Non-pigmented ciliary epithelial cell (primary cell): ENCODE measurements around the gene ORAI3.

ENCODE experiments used
- DNase-seq: peaks from one replicate; pipeline ENCODE4 v3.0.0-alpha.2; 2010; ENCODE audit warnings: low read depth

The ORAI3 gene

DNA sequence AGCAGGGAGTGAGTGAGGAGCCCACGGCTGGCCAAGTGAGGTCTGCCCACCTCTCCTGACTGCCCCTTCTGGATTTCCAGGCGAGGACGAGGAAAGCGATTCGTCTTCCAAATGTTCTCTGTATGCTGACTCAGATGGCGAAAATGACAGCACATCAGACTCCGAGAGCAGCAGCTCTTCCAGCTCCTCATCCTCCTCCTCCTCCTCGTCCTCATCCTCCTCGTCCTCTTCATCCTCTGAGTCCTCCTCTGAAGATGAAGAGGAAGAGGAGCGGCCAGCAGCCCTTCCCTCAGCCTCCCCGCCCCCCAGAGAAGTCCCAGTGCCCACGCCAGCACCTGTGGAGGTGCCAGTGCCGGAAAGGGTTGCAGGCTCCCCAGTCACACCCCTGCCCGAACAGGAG lies 22.4 kb downstream of the ORAI3 start:
- no peak for DNase-seq

DNA sequence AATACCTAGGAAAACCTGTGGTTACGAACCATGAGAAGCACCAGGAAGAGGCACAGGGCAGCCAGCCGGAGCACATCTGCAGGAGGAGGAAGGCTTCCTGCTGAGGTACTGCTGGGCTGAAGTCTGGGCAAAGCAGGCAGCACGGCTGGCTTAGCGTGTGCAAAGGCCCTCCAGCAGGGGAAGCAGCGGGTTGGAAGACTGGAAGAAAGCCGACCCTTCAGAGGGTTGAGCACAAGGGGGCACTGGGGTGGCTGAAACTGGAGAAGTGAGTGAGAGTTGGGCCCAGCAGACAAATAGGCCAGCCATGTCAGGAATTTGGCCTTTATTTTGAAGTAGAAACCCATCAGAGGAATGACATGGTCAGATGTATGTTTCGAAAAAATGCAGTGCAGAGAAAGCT lies 24.0 kb downstream of the ORAI3 start:
- no peak for DNase-seq

DNA sequence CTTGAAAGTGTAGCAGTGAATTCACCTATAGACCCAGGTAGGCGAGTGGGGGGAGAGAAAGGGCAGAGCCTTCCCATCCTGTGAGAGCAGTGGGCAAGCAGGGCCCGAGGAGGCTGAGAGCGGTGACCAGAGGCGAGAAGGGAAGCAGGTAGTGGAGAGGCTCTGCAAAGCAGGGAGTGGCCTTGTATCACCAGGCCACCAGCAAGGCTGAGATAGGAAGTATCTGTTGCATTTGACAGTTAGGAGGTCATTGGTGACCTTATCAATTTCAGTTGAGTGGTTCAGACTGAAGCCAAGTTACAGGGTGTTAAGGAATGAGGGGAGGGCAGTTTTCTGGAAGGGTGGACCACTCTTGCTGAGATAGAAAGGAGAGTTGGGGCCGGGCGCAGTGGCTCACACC lies 25.5 kb downstream of the ORAI3 start:
- no peak for DNase-seq

DNA sequence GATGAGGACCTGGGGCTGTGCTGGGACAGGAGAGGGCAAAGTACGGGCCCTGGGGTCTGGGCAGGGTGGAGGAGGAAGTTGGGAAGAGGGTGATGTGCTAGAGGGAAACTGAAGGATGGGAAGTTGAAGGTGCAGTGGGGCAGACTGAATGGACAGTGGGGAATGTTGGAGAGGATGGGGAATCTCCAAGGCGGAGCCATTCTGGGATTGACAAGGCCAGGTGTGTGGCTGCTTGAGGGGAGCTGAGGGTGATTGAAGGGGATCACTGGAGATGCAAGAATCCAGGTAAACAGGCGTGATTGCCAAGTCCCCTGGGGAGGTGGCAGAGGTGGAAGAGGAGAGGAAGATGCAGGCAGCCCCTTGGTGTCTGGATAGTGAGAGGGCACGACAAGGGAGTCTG lies 27.6 kb downstream of the ORAI3 start:
- no peak for DNase-seq

DNA sequence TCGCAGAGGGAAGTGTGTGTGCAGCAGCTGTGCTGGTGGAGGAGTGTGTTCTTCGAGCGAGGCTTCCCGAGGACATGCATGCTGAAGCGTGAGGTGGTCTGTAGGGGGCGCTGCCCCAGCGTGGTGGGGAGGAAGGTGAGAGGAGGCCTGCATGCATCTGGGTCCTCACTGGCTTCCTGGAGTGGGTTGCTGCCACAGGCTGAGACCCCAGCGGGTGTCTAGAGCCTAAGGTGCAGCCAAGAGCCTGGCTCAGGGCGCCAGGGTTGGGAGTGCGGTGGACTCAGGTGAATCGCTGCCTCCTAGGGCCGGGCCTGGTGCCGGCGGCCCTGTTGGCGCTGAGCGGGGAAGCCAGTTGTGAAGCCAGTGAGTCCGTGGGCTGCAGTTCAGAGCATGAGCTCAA lies 28.6 kb downstream of the ORAI3 start:
- DNase-seq, result no peak

DNA sequence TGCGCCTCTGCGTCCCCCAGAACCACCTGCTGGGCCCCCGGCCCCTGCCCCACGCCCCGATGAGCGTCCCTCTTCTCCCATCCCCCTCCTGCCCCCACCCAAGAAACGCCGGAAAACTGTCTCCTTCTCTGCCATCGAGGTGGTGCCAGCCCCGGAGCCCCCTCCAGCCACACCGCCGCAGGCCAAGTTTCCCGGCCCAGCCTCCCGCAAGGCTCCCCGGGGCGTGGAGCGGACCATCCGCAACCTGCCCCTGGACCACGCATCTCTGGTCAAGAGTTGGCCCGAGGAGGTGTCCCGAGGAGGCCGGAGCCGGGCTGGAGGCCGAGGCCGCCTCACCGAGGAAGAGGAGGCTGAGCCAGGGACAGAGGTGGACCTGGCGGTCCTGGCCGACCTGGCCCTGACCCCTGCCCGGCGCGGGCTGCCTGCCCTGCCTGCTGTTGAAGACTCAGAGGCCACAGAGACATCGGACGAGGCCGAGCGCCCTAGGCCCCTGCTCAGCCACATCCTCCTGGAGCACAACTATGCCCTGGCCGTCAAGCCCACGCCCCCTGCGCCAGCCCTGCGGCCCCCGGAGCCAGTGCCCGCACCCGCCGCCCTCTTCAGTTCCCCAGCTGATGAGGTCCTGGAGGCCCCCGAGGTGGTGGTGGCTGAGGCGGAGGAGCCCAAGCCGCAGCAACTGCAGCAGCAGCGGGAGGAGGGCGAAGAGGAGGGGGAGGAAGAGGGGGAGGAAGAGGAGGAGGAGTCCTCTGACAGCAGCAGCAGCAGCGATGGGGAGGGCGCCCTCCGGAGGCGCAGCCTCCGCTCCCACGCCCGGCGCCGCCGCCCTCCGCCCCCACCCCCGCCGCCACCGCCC lies 30.5 kb downstream of the ORAI3 start:
- DNase-seq, result no peak

DNA sequence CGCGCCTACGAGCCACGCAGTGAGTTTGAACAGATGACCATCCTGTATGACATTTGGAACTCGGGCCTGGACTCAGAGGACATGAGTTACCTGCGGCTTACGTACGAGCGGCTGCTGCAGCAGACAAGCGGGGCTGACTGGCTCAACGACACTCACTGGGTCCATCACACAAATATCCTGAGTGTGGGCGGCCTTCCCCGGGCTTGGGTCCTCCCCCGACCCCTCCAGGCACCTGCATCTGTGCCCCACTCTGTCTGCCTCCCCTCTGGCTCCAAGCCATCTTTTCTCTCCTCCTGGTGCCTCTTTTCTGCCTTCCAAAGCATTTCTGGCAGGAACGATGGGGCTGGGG lies 31.1 kb downstream of the ORAI3 start:
- DNase-seq, result no peak

DNA sequence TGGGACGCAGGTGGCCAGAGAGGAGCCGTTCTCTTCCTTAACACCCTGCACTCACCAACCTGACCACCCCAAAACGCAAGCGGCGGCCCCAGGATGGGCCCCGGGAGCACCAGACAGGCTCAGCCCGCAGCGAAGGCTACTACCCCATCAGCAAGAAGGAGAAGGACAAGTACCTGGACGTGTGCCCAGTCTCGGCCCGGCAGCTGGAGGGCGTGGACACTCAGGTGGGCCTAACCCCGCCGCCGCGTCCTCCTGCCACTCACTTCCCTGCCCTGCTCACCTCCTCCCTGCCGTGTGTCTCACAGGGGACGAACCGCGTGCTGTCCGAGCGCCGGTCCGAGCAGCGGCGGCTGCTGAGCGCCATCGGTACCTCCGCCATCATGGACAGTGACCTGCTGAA lies 31.6 kb downstream of the ORAI3 start:
- no peak for DNase-seq

DNA sequence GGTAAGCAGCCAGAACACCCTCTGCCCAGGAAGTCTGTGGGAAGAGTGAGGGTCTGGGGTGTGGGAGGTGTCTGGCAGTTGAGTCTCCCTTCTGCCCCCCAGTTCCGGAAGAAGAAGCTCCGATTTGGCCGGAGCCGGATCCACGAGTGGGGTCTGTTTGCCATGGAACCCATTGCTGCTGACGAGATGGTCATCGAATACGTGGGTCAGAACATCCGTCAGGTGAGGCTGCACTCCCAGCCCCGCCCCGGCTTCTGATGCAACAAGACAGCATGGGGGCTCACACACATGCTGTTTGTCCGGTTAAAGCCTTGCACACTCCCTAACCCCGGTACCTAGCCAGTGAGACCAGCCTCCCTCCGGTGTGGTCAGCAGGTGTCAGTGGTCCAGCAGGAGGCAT lies 32.1 kb downstream of the ORAI3 start:
- DNase-seq, result no peak

DNA sequence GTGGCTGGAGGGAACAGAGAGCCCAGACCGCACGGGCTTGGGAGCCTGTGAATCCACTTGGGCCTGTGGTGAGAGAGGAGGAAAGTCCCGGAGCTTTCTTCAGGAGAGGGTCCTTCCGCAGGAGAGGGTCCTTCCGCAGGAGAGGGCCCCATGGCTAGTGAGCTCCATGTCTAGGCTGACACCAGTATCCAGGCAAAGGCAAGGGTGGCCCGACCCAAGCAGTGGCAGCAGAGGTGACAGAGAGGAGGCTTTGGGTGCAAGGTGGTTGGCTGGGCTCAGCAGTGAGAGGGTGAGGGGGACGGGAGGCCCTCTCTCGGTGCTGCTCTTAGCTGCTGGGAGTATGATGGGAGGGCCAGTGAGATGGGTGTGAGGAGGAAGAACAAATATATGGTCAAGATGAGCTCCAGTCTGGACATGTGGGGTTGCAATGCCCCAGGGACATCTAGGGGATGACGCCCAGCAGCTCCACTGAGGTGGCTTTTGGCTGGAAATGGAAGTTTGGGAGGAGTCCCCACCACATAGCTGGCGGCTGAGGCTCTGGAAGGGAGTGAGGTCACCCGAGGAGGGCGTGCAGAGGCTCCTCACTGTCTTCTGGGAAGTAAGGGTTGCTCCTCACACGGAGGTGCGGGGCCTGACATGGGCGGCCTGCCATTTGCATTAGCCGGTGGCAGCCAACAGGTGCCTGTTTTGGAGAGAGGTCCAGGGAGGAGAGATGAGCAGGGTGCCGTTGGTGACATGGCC lies 33.9 kb downstream of the ORAI3 start:
- no peak for DNase-seq

DNA sequence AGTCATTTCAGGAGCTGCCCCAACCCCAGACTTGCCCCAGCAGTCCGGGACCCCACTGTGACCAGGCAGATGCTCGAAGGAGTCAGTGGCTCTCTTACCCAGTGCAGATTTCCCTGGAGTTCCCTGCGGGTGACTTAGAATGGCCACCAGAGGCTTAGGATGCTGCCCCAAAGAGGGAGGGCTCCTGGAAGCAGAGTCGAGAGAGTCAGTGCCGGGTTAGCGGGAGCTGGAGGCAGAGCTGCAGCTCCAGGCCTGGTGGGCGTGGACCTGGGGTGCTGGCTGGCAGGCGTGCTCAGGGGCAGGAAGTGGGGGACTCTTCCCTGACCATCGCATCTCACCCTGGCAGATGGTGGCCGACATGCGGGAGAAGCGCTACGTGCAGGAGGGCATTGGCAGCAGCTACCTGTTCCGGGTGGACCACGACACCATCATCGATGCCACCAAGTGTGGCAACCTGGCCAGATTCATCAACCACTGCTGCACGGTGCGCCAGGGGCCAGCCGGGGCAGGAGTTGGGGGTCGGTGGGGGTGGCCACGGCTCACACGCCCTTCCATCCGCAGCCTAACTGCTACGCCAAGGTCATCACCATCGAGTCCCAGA lies 34.5 kb downstream of the ORAI3 start:
- DNase-seq, result no peak

DNA sequence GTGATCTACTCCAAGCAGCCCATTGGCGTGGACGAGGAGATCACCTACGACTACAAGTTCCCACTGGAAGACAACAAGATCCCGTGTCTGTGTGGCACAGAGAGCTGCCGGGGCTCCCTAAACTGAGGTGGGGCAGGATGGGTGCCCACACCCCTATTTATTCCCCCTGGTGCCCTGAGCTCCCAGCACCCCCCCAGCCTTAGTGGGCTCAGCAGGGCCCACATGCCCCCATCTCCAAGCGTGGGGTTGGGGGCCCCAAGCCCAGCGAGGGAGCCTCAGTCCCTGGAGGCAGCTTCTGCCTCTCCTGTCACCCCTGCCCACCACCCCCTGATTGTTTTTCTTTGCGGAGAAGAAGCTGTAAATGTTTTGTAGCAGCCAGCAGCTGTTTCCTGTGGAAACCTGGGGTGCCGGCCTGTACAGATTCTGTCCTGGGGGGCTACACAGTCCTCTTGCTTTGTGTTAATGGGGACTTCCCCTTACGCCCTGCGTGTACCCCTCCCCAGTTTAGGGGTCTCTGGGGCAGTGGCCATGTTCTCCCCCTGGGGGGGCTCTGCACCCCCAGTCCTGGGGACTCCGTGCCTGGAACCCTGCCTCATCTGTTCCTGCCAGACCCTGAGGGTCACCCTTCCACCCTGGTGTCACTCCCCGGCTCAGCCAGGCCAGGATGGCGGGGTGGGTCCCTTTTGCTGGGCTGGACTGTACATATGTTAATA lies 35.2 kb downstream of the ORAI3 start:
- no peak for DNase-seq

DNA sequence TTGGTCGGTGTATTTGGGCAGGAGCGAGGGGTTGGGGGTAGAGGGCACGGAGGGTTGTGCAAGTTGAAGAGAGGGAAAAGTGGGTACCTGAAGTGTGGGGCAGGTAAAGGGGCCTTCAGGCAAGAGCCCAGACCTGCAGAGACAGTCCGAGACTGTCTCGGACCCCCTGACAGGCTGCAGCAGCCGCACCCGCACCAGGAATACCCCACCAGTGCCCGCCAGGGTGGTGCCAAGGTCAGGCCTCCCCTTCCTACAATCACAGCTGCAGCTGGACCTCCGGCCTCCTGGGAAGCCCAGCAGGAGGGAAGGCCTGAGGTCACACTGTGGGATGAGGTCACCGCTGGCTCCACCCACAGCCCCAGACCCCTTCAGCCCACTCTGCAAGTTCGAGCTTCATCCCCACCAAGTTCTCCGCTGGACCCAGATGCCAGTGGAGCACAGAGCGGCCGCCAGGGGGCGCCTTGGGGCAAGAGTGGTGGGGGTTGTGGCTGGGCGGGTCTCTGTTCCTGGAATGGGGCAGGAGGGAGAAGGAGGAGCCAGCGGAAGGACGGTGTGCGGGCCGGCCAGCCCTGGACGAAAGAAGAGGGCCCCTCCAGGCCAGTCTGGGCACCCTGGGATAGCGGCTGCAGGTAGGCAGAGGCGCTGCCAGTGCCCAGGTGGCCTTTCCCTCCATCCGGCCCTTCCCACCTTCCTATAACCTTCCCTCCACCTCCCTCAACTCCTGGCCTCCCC lies 36.0 kb downstream of the ORAI3 start, which contains the start of gene HSD3B7:
TSS of gene HSD3B7 (plus strand) at position 539 of the 732 bp plus-strand sequence. CDS start 452 bp downstream, outside the sequence.
- no peak for DNase-seq

DNA sequence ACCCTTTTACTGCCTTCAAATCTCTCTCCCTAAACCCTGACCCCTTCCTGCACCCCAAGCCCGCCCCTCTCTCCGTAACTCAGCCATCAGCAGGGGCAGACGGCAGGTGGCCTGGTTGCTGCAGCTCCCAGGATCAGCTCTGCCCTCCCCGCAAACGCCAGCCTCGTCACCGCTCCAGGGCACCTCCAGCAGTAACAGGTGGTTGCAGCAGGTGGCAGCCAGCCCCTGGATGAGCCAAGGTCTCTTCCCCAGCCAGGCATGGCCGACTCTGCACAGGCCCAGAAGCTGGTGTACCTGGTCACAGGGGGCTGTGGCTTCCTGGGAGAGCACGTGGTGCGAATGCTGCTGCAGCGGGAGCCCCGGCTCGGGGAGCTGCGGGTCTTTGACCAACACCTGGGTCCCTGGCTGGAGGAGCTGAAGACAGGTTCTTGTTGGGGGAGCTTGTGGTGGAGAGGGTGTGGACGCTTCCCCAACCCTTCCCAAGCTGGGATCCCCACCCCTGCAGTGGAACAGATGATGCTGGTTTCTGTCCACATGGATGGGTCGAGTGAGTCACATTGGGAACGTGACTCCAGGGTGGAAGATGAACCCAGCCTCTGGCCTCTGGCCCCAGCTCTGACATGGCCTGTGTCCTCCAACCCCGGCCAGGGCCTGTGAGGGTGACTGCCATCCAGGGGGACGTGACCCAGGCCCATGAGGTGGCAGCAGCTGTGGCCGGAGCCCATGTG lies 36.7 kb downstream of the ORAI3 start:
- no peak for DNase-seq

DNA sequence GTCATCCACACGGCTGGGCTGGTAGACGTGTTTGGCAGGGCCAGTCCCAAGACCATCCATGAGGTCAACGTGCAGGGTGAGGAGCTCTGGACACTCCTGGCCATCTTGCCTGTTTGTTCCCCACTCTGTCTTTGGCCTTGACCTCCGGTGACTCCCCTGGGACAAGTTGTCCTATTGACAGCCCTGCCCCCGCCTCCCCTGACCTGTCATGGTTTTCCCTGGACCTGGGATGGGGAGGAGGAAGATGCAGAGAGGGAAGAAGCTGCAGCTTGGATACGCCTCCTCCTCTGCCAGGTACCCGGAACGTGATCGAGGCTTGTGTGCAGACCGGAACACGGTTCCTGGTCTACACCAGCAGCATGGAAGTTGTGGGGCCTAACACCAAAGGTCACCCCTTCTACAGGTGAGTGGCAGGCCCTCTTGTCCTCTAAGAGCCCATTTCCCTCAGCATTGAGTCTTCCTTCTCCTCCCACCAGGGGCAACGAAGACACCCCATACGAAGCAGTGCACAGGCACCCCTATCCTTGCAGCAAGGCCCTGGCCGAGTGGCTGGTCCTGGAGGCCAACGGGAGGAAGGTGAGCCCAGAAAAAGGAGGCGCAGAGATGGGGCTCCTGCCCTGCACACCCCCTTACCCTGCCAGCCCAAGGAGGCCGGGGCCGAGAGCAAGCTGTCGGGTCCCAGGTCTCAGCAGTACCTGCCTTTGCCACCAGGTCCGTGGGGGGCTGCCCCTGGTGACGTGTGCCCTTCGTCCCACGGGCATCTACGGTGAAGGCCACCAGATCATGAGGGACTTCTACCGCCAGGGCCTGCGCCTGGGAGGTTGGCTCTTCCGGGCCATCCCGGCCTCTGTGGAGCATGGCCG lies 37.5 kb downstream of the ORAI3 start:
- DNase-seq, result no peak

DNA sequence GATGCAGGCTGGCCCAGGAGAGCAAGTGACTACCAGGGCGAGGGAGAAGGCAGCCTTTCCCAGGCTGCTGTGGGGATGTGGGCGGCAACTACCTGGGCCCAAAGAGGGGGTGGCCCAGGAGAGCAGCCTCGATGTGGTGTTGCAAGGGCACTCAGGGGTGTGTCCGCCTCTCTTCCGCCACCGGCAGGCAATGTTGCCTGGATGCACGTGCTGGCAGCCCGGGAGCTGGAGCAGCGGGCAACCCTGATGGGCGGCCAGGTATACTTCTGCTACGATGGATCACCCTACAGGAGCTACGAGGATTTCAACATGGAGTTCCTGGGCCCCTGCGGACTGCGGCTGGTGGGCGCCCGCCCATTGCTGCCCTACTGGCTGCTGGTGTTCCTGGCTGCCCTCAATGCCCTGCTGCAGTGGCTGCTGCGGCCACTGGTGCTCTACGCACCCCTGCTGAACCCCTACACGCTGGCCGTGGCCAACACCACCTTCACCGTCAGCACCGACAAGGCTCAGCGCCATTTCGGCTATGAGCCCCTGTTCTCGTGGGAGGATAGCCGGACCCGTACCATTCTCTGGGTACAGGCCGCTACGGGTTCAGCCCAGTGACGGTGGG lies 38.8 kb downstream of the ORAI3 start:
- DNase-seq, result no peak

DNA sequence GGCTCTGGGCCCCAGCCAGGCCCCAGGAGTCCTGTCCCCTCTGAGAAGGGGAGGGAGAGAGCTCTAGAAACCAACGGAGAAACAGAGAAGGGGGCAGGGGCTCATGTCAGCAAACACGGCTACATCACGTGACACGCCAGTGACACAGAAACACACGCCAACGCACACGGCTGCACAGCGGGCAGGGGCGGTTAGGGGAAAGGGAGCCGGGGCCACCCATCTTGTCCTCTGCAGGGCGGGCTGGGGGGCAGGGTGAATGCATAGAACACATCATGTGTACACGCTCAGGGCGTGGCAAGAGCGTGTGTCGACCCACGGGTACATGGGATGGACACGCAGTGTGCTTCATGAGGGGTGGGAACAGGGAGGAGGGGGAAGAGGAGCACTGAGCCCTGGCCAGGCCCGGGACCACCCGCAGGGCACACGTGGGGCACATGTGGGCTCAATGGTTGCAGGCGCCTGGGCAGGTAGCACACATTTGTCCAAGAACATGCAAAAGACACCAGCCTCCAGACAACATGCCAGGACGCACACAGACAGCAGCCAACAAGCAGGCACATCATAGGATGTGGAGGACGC lies 40.7 kb downstream of the ORAI3 start:
- DNase-seq, result no peak

DNA sequence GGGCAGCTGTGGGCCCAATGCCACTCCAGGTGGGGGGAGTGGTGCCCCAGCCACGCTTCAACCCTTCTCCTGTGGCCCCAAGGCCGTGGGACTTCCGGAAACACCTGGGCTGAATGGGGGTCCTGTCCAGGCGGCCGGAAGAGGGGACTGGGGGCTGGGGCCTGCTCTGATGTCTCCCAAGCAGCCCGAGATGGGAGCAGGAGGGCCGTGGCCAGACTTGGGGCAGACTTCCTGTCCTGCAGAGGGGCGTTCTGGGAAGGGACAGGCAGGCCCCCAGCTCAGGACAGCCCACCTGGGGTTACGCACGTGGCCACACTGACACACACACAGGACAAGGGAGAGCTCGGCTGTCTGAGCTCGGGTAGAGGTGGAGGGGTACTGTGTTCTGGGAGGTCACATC lies 41.2 kb downstream of the ORAI3 start:
- no peak for DNase-seq

DNA sequence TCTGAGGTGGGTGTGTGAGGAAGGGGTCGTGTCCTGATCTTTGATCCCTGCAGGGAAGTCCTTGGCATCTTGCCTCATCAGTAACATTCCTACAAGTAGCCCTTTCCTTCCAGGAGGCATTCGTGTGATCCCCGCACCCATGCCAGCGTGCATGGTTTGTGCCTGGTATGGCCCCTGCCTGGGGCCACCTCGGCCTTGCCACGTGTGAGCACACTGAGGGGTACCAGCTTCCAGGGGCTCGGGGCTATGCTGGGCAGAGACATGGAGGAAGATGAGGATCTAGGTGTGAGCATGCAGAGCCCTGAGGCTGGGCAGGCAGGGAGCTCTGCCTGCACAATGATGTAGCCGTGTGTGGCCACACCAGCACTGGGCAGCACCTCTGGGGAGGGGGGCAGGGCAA lies 42.2 kb downstream of the ORAI3 start:
- no peak for DNase-seq
